ENCODE data around the gene RAPGEF1.
A peak's percentile ranks its signal among the peaks of the same experiment; 100 is the strongest.

RAPGEF1 gene

GRCh38 chr9:131598121-131598520, 141.8 kb downstream of the RAPGEF1 start:
- H3K9me3 Mint-ChIP-seq: no peaks in the 10 kb centered on the region
- H3K27me3 Mint-ChIP-seq: no peaks in the 10 kb centered on the region
- no peak overlapping the region for H3K4me3 Mint-ChIP-seq
- DNase-seq (no peak), ATAC-seq (no peak)
- H3K4me1 Mint-ChIP-seq: no peaks in the 10 kb centered on the region
- no peak overlapping the region for H3K27ac Mint-ChIP-seq
- peaks cover 23% of the 10 kb centered on the region for H3K36me3 Mint-ChIP-seq (ENCODE audit: low read depth)

GRCh38 chr9:131597246-131597645, 142.6 kb downstream of the RAPGEF1 start:
- Mint-ChIP-seq H3K9me3 (no peaks in the 10 kb centered on the region), H3K27ac (no peak overlapping the region), H3K4me1 (peaks cover 2% of the 10 kb centered on the region), H3K27me3 (no peaks in the 10 kb centered on the region), H3K36me3 (ENCODE audit: low read depth) (peaks cover 23% of the 10 kb centered on the region), H3K4me3 (no peak overlapping the region)
- ATAC-seq: no peak
- DNase-seq: no peak

- Mint-ChIP-seq H3K27me3 (no peaks in the 10 kb centered on the region), H3K4me3 (no peak overlapping the region)
Observed at GRCh38 chr9:131596430-131596743, 143.5 kb downstream of the RAPGEF1 start.

GRCh38 chr9:131595696-131596429, 144.0 kb downstream of the RAPGEF1 start:
- Mint-ChIP-seq H3K36me3 (ENCODE audit: low read depth) (peaks cover 18% of the 10 kb centered on the region), H3K27ac (peak overlapping the region; percentile 34), H3K4me1 (peaks cover 12% of the 10 kb centered on the region), H3K4me3 (no peak overlapping the region), H3K9me3 (no peaks in the 10 kb centered on the region), H3K27me3 (no peaks in the 10 kb centered on the region)
- no peak for DNase-seq
- ATAC-seq: no peak

More at GRCh38 chr9:131596430-131596743, 143.5 kb downstream of the RAPGEF1 start:
- ATAC-seq (no peak), DNase-seq (no peak)
- Mint-ChIP-seq H3K4me1 (peaks cover 7% of the 10 kb centered on the region), H3K36me3 (ENCODE audit: low read depth) (peaks cover 22% of the 10 kb centered on the region), H3K27ac (peak overlapping the region; percentile 34), H3K9me3 (no peaks in the 10 kb centered on the region)

GRCh38 chr9:131594906-131595665, 144.8 kb downstream of the RAPGEF1 start:
- peaks cover 12% of the 10 kb centered on the region for H3K36me3 Mint-ChIP-seq (ENCODE audit: low read depth)
- no peak overlapping the region for H3K4me3 Mint-ChIP-seq
- H3K9me3 Mint-ChIP-seq: no peaks in the 10 kb centered on the region
- H3K27me3 Mint-ChIP-seq: no peaks in the 10 kb centered on the region
- ATAC-seq (no peak), DNase-seq (no peak)
- peak overlapping the region; percentile 31 for H3K27ac Mint-ChIP-seq
- H3K4me1 Mint-ChIP-seq: peaks cover 20% of the 10 kb centered on the region

GRCh38 chr9:131593936-131594665, 145.8 kb downstream of the RAPGEF1 start:
- Mint-ChIP-seq H3K27ac (no peak overlapping the region), H3K27me3 (no peaks in the 10 kb centered on the region)

GRCh38 chr9:131593091-131593820, 146.6 kb downstream of the RAPGEF1 start:
- H3K4me3 Mint-ChIP-seq: no peak overlapping the region
- no peaks in the 10 kb centered on the region for H3K27me3 Mint-ChIP-seq
- ATAC-seq: no peak
- peaks cover 11% of the 10 kb centered on the region for H3K36me3 Mint-ChIP-seq (ENCODE audit: low read depth)
- DNase-seq: no peak
- no peak overlapping the region for H3K27ac Mint-ChIP-seq
- H3K9me3 Mint-ChIP-seq: no peaks in the 10 kb centered on the region
- peaks cover 21% of the 10 kb centered on the region for H3K4me1 Mint-ChIP-seq

More at GRCh38 chr9:131593936-131594665, 145.8 kb downstream of the RAPGEF1 start:
- ATAC-seq: no peak
- Mint-ChIP-seq H3K9me3 (no peaks in the 10 kb centered on the region), H3K4me3 (no peak overlapping the region), H3K4me1 (peaks cover 21% of the 10 kb centered on the region), H3K36me3 (ENCODE audit: low read depth) (peaks cover 11% of the 10 kb centered on the region)
- no peak for DNase-seq

GRCh38 chr9:131591845-131592208, 148.0 kb downstream of the RAPGEF1 start:
- no peaks in the 10 kb centered on the region for H3K27me3 Mint-ChIP-seq
- peak overlapping the region; percentile 33 for H3K27ac Mint-ChIP-seq
- no peak overlapping the region for H3K4me3 Mint-ChIP-seq
- DNase-seq: no peak
- H3K9me3 Mint-ChIP-seq: no peaks in the 10 kb centered on the region
- ATAC-seq: no peak
- peaks cover 14% of the 10 kb centered on the region for H3K36me3 Mint-ChIP-seq (ENCODE audit: low read depth)
- H3K4me1 Mint-ChIP-seq: peaks cover 27% of the 10 kb centered on the region

- peak; percentile 82 for DNase-seq
- peak; percentile 89 for ATAC-seq
- Mint-ChIP-seq H3K9me3 (no peaks in the 10 kb centered on the region), H3K36me3 (ENCODE audit: low read depth) (peaks cover 12% of the 10 kb centered on the region), H3K4me1 (peaks cover 27% of the 10 kb centered on the region), H3K27me3 (no peaks in the 10 kb centered on the region), H3K4me3 (no peak overlapping the region), H3K27ac (peak overlapping the region; percentile 55)
Observed at GRCh38 chr9:131590907-131591844, 148.7 kb downstream of the RAPGEF1 start.

- peak; percentile 27 for ATAC-seq
Observed at GRCh38 chr9:131590449-131590848, 149.4 kb downstream of the RAPGEF1 start.

GRCh38 chr9:131589993-131590392, 149.9 kb downstream of the RAPGEF1 start:
- H3K36me3 Mint-ChIP-seq (ENCODE audit: low read depth): peaks cover 12% of the 10 kb centered on the region
- peak overlapping the region; percentile 55 for H3K27ac Mint-ChIP-seq
- H3K4me3 Mint-ChIP-seq: no peak overlapping the region
- H3K9me3 Mint-ChIP-seq: no peaks in the 10 kb centered on the region
- H3K4me1 Mint-ChIP-seq: peaks cover 38% of the 10 kb centered on the region
- H3K27me3 Mint-ChIP-seq: no peaks in the 10 kb centered on the region
- DNase-seq (no peak), ATAC-seq (no peak)

More at GRCh38 chr9:131590449-131590848, 149.4 kb downstream of the RAPGEF1 start:
- DNase-seq: no peak
- Mint-ChIP-seq H3K36me3 (ENCODE audit: low read depth) (peaks cover 12% of the 10 kb centered on the region), H3K27ac (peak overlapping the region; percentile 55), H3K27me3 (no peaks in the 10 kb centered on the region), H3K9me3 (no peaks in the 10 kb centered on the region), H3K4me1 (peaks cover 33% of the 10 kb centered on the region), H3K4me3 (no peak overlapping the region)

- no peak overlapping the region for H3K4me3 Mint-ChIP-seq
- DNase-seq (no peak), ATAC-seq (no peak)
- H3K4me1 Mint-ChIP-seq: peaks cover 44% of the 10 kb centered on the region
- no peak overlapping the region for H3K27ac Mint-ChIP-seq
- H3K9me3 Mint-ChIP-seq: no peaks in the 10 kb centered on the region
- peaks cover 17% of the 10 kb centered on the region for H3K36me3 Mint-ChIP-seq (ENCODE audit: low read depth)
- no peaks in the 10 kb centered on the region for H3K27me3 Mint-ChIP-seq
Observed at GRCh38 chr9:131589124-131589711, 150.7 kb downstream of the RAPGEF1 start.

GRCh38 chr9:131588396-131588795, 151.5 kb downstream of the RAPGEF1 start:
- peaks cover 17% of the 10 kb centered on the region for H3K36me3 Mint-ChIP-seq (ENCODE audit: low read depth)
- no peak overlapping the region for H3K27ac Mint-ChIP-seq
- H3K27me3 Mint-ChIP-seq: no peaks in the 10 kb centered on the region
- ATAC-seq: no peak
- DNase-seq: no peak
- H3K9me3 Mint-ChIP-seq: no peaks in the 10 kb centered on the region
- peaks cover 44% of the 10 kb centered on the region for H3K4me1 Mint-ChIP-seq
- no peak overlapping the region for H3K4me3 Mint-ChIP-seq
